CD4-positive, alpha-beta memory T cell (primary cell): Measurements from ENCODE around the gene NT5DC4. TPM values are rescaled to one million over a fixed set of nuclear protein-coding genes. Genes with fewer than 3 reads are reported as not detected.

Source experiments
- CTCF ChIA-PET: fragments of 350-600 bp; sonication (Branson Sonifier 250); formaldehyde crosslinking; loops from one replicate; lab custom pipeline; 2021; ENCODE audit warnings: inconsistent platforms; ENCODE audit not compliant: partially characterized antibody; lab: Charles Lee
- POLR2A ChIA-PET: fragments of 350-600 bp; sonication (Branson Sonifier 250); formaldehyde crosslinking; loops from one replicate; lab custom pipeline; 2021; ENCODE audit not compliant: partially characterized antibody; lab: Charles Lee
- DNase-seq, 5 donors: peaks; one replicate each; pipeline versions ENCODE4 v3.0.0 to v3.0.0-alpha.2; 2020 to 2022; ENCODE audit warnings: mixed read lengths in 1 of 5
- H3K27ac ChIP-seq: one replicate; pipeline ENCODE4 v1.7.0; 2013; ENCODE audit warnings: low read depth, low read length
- H3K27me3 ChIP-seq: 2 replicates; pipeline ENCODE4 v1.7.0; 2013; ENCODE audit warnings: mild to moderate bottlenecking, low read length, moderate library complexity; ENCODE audit not compliant: insufficient read depth
- H3K36me3 ChIP-seq: 2 replicates; pipeline ENCODE4 v1.7.0; 2013; ENCODE audit warnings: mild to moderate bottlenecking, low read length, moderate library complexity; ENCODE audit not compliant: insufficient read depth
- H3K4me1 ChIP-seq: 2 replicates; pipeline ENCODE4 v1.7.0; 2013; ENCODE audit warnings: mild to moderate bottlenecking, low read length, moderate library complexity; ENCODE audit not compliant: insufficient read depth
- H3K4me3 ChIP-seq, 2 donors: one replicate each; pipeline ENCODE4 v1.7.0; 2013; ENCODE audit warnings: low read length in 2 of 2, mild to moderate bottlenecking in 1 of 2
- H3K9me3 ChIP-seq, 2 donors: one replicate each; pipeline ENCODE4 v1.7.0; 2013; ENCODE audit warnings: low read length in 2 of 2, control low read depth in 1 of 2; ENCODE audit not compliant: control insufficient read depth in 1 of 2
- H3K27ac Mint-ChIP-seq, 7 donors: one replicate each; pipeline ENCODE4 v1.8.0; 2020 to 2021; ENCODE audit warnings: mixed read lengths in 7 of 7, mild to moderate bottlenecking in 6 of 7, inconsistent platforms in 3 of 7, moderate library complexity in 3 of 7
- H3K27me3 Mint-ChIP-seq, 2 donors: one replicate each; pipeline ENCODE4 v1.8.0; 2020 to 2021; ENCODE audit warnings: mixed read lengths in 2 of 2
- H3K36me3 Mint-ChIP-seq, 2 donors: one replicate each; pipeline ENCODE4 v1.8.0; 2020 to 2021; ENCODE audit warnings: mixed read lengths in 2 of 2, inconsistent platforms in 1 of 2, mild to moderate bottlenecking in 1 of 2
- H3K4me1 Mint-ChIP-seq, 4 donors: one replicate each; pipeline ENCODE4 v1.8.0; 2020 to 2021; ENCODE audit warnings: mixed read lengths in 4 of 4, mild to moderate bottlenecking in 1 of 4
- H3K4me3 Mint-ChIP-seq, 8 donors: one replicate each; pipeline ENCODE4 v1.8.0; 2020 to 2021; ENCODE audit warnings: mixed read lengths in 8 of 8, mild to moderate bottlenecking in 7 of 8, moderate library complexity in 6 of 8, inconsistent platforms in 3 of 8
- H3K9me3 Mint-ChIP-seq, 8 donors: one replicate each; pipeline ENCODE4 v1.8.0; 2020 to 2021; ENCODE audit warnings: mixed read lengths in 8 of 8, mild to moderate bottlenecking in 5 of 8, inconsistent platforms in 3 of 8, moderate library complexity in 1 of 8
- intact Hi-C: fragments of 100-400 bp; cut with micrococcal nuclease; formaldehyde crosslinking; loops from one replicate; pipeline ENCODE4 v1.15.1; 2023
- polyA plus RNA-seq, 2 donors: library from polyadenylated mRNA; unstranded; fragments of 300-500 nt; fragmentation: Illumina TruSeq; gene quantifications; one replicate each; pipeline ENCODE4 v1.2.3, GENCODE V29; 2021
- total RNA-seq, 2 experiments: library from RNA; stranded (reverse); gene quantifications; one replicate each; pipeline ENCODE4 v1.2.3, GENCODE V29; 2021

Gene NT5DC4
- total and polyA plus RNA-seq, 4 experiments from 2014 or later: not detected

- CTCF ChIA-PET: interaction anchor here (0.6 to 9.0 kb wide), 19 partner anchors 9 to 659 kb away, joined by 3 to 319 read pairs (median 7); partner anchors contain the start of gene SLC20A1
- intact Hi-C loops: loop anchor here (1.0 to 5.0 kb wide), 4 partner anchors 35 to 91 kb away; partner anchors contain the start of gene SLC20A1
Measured at GRCh38 chr2:112690853-112691401, 29.9 kb upstream of the NT5DC4 start.

DNA sequence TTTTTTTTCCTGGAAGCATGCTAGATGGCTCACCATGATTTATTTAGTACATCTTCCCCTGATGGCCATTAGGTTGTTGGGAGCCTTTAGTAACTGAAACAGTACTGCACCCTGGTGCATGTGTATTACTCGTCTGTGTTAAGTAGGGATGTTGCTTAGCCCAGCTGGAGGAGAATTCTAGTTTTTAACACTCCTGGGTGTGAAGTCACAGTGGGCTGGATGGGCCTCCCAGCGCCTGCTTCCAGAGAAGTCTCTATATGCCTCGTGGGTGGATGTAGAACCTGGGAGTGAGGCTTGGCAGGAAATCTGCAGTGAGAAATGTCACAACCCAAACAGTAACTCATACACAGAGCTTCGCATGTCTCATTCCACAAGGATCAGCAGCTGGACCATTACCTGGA, 28.9 kb upstream of the NT5DC4 start:
- Histone ChIP-seq H3K27me3 (no peaks in the 10 kb centered on the region), H3K4me3 (no peak overlapping the region), H3K27ac (no peak overlapping the region), H3K4me1 (peaks cover 34% of the 10 kb centered on the region), H3K36me3 (no peaks in the 10 kb centered on the region), H3K9me3 (no peaks in the 10 kb centered on the region)
- H3K9me3 Mint-ChIP-seq: no peaks in the 10 kb centered on the region
- H3K36me3 Mint-ChIP-seq: no peaks in the 10 kb centered on the region
- ChIA-PET POLR2A (interaction anchor here (0.7 to 8.1 kb wide), 10 partner anchors 14 to 107 kb away, joined by 3 to 102 read pairs (median 6); partner anchors contain the start of gene SLC20A1), CTCF (interaction anchor here (0.6 to 9.0 kb wide), 17 partner anchors 8 to 113 kb away, joined by 3 to 319 read pairs (median 7); no protein-coding TSS in a partner anchor)
- peaks cover 22 to 32% (median 27%) of the 10 kb centered on the region in 4 donors for H3K4me1 Mint-ChIP-seq
- H3K27ac Mint-ChIP-seq: peak overlapping the region in 4 of 7 donors; percentile 44 to 91 (median 66)
- peak overlapping the region in 1 of 8 donors; percentile 13 for H3K4me3 Mint-ChIP-seq
- H3K27me3 Mint-ChIP-seq: no peaks in the 10 kb centered on the region
- DNase-seq: no peak
- intact Hi-C loops: loop anchor here (1.0 to 5.0 kb wide), 5 partner anchors 14 to 92 kb away; partner anchors contain the start of gene SLC20A1

More at GRCh38 chr2:112690853-112691401, 29.9 kb upstream of the NT5DC4 start:
- no peaks in the 10 kb centered on the region for H3K36me3 Mint-ChIP-seq
- H3K27ac ChIP-seq: no peak overlapping the region
- POLR2A ChIA-PET: interaction anchor here (0.8 to 8.1 kb wide), 7 partner anchors 15 to 103 kb away, joined by 3 to 102 read pairs (median 5); partner anchors contain the start of gene SLC20A1
- DNase-seq: peak; percentile 57 to 67 (median 64)
- H3K27me3 ChIP-seq: no peaks in the 10 kb centered on the region
- peaks cover 34% of the 10 kb centered on the region for H3K4me1 ChIP-seq
- H3K4me1 Mint-ChIP-seq: peaks cover 22 to 32% (median 27%) of the 10 kb centered on the region in 4 donors
- H3K27me3 Mint-ChIP-seq: no peaks in the 10 kb centered on the region
- H3K36me3 ChIP-seq: no peaks in the 10 kb centered on the region
- H3K27ac Mint-ChIP-seq: peak overlapping the region in 6 of 7 donors; percentile 74 to 90 (median 80)
- H3K4me3 Mint-ChIP-seq: peak overlapping the region in 7 of 8 donors; percentile 27 to 79 (median 70)
- no peaks in the 10 kb centered on the region for H3K9me3 ChIP-seq
- no peak overlapping the region for H3K4me3 ChIP-seq
- H3K9me3 Mint-ChIP-seq: no peaks in the 10 kb centered on the region

DNA sequence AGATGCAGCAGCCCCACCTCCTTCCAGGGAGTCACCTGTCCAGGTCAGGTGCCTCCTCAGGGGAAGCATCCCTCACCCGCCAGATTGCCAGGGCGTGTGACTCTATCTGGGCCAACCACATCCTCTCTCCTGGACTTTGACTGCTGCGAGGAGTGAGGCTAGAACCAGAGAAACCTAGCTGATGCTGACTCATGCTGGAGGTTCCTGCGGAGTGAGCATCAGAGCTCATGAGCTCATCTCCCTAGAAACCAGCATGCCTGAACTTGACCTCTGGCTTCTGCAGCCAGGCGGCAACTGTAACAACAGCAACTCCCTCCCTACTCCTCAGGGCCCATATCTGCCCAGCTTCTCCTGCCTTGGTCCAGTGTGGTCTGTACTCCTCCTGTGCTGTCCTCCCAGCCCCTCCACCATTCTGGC, 28.3 kb upstream of the NT5DC4 start:
- Histone ChIP-seq H3K36me3 (no peaks in the 10 kb centered on the region), H3K4me3 (no peak overlapping the region), H3K4me1 (peaks cover 34% of the 10 kb centered on the region), H3K9me3 (no peaks in the 10 kb centered on the region), H3K27me3 (no peaks in the 10 kb centered on the region), H3K27ac (peak overlapping the region; percentile 10)
- H3K4me3 Mint-ChIP-seq: peak overlapping the region in 7 of 8 donors; percentile 13 to 71 (median 43)
- no peaks in the 10 kb centered on the region for H3K36me3 Mint-ChIP-seq
- intact Hi-C loops: loop anchor here (1.0 to 5.0 kb wide), 2 partner anchors 14 to 45 kb away; partner anchors contain the start of gene SLC20A1
- H3K27ac Mint-ChIP-seq: peak overlapping the region; percentile 77 to 91 (median 83)
- peak; percentile 21 to 77 (median 44) for DNase-seq
- POLR2A ChIA-PET: interaction anchor here (0.7 to 8.1 kb wide), 12 partner anchors 13 to 109 kb away, joined by 3 to 102 read pairs (median 4); partner anchors contain the start of gene SLC20A1
- peaks cover 22 to 32% (median 27%) of the 10 kb centered on the region in 4 donors for H3K4me1 Mint-ChIP-seq
- no peaks in the 10 kb centered on the region for H3K27me3 Mint-ChIP-seq
- no peaks in the 10 kb centered on the region for H3K9me3 Mint-ChIP-seq
- CTCF ChIA-PET: interaction anchor here (0.6 to 9.0 kb wide), 16 partner anchors 9 to 114 kb away, joined by 3 to 319 read pairs (median 8); no protein-coding TSS in a partner anchor

DNA sequence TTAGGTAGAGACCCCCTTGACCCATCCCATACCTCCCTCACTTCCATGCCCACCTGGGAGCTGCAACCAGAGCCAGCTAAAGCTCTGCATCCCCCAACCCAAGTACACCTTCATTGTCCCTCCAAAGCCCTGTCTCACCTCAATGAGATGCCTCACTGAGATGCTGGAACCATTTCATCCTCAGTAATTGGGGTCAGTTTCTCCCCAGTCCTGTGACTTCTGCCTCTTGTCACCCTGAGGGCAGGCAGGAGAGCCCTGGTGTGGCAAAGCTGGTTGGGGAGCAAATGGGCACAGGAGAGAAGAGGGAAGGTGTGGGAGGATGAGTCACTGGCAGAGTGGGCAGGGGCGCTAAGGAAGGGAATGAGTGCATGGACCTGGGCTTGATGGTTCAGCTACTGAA, 27.9 kb upstream of the NT5DC4 start:
- Mint-ChIP-seq H3K4me1 (peaks cover 22 to 32% (median 27%) of the 10 kb centered on the region in 4 donors), H3K4me3 (peak overlapping the region; percentile 13 to 71 (median 48)), H3K27ac (peak overlapping the region; percentile 77 to 91 (median 83)), H3K36me3 (no peaks in the 10 kb centered on the region), H3K27me3 (no peaks in the 10 kb centered on the region), H3K9me3 (no peaks in the 10 kb centered on the region)
- Histone ChIP-seq H3K9me3 (no peaks in the 10 kb centered on the region), H3K27ac (no peak overlapping the region), H3K36me3 (no peaks in the 10 kb centered on the region), H3K4me3 (no peak overlapping the region), H3K27me3 (no peaks in the 10 kb centered on the region), H3K4me1 (peaks cover 34% of the 10 kb centered on the region)
- intact Hi-C loops: loop anchor here (1.0 to 5.0 kb wide), 2 partner anchors 13 to 46 kb away; partner anchors contain the start of gene SLC20A1
- ChIA-PET POLR2A (interaction anchor here (0.7 to 8.1 kb wide), 10 partner anchors 13 to 109 kb away, joined by 3 to 102 read pairs (median 4); partner anchors contain the start of gene SLC20A1), CTCF (interaction anchor here (0.7 to 9.0 kb wide), 12 partner anchors 9 to 98 kb away, joined by 3 to 319 read pairs (median 8); no protein-coding TSS in a partner anchor)
- no peak for DNase-seq

- no peaks in the 10 kb centered on the region for H3K9me3 ChIP-seq
- H3K27me3 ChIP-seq: no peaks in the 10 kb centered on the region
- intact Hi-C loops: loop anchor here (5.0 kb wide), 1 partner anchor 46 kb away; the partner anchor contains the start of gene SLC20A1
- H3K4me1 Mint-ChIP-seq: peaks cover 22 to 32% (median 27%) of the 10 kb centered on the region in 4 donors
- POLR2A ChIA-PET: interaction anchor here (0.6 to 8.1 kb wide), 3 partner anchors 12 to 497 kb away, joined by 4 to 102 read pairs (median 16); no protein-coding TSS in a partner anchor
- DNase-seq: no peak
- H3K27ac ChIP-seq: no peak overlapping the region
- H3K4me3 Mint-ChIP-seq: no peak overlapping the region
- H3K27me3 Mint-ChIP-seq: no peaks in the 10 kb centered on the region
- no peak overlapping the region for H3K27ac Mint-ChIP-seq
- H3K4me3 ChIP-seq: no peak overlapping the region
- H3K36me3 ChIP-seq: no peaks in the 10 kb centered on the region
- CTCF ChIA-PET: interaction anchor here (1.7 to 9.0 kb wide), 5 partner anchors 10 to 93 kb away, joined by 8 to 319 read pairs (median 75); no protein-coding TSS in a partner anchor
- peaks cover 34% of the 10 kb centered on the region for H3K4me1 ChIP-seq
- no peaks in the 10 kb centered on the region for H3K9me3 Mint-ChIP-seq
- no peaks in the 10 kb centered on the region for H3K36me3 Mint-ChIP-seq
Measured at GRCh38 chr2:112693596-112693995, 27.2 kb upstream of the NT5DC4 start.

- intact Hi-C loops: loop anchor here (5.0 kb wide), 1 partner anchor 47 kb away; the partner anchor contains the start of gene SLC20A1
- no peak overlapping the region for H3K27ac ChIP-seq
- no peaks in the 10 kb centered on the region for H3K9me3 ChIP-seq
- Mint-ChIP-seq H3K27ac (no peak overlapping the region), H3K27me3 (no peaks in the 10 kb centered on the region), H3K4me3 (no peak overlapping the region), H3K36me3 (no peaks in the 10 kb centered on the region), H3K9me3 (no peaks in the 10 kb centered on the region), H3K4me1 (peaks cover 22 to 32% (median 27%) of the 10 kb centered on the region in 4 donors)
- ChIA-PET CTCF (interaction anchor here (6.0 kb wide), 1 partner anchor 33 kb away, joined by 75 read pairs; no protein-coding TSS in a partner anchor), POLR2A (interaction anchor here (0.6 kb wide), 1 partner anchor 498 kb away, joined by 4 read pairs; no protein-coding TSS in a partner anchor)
- H3K4me1 ChIP-seq: peaks cover 34% of the 10 kb centered on the region
- no peak for DNase-seq
- H3K36me3 ChIP-seq: no peaks in the 10 kb centered on the region
- H3K4me3 ChIP-seq: no peak overlapping the region
- H3K27me3 ChIP-seq: no peaks in the 10 kb centered on the region
Measured at GRCh38 chr2:112694182-112694581, 26.6 kb upstream of the NT5DC4 start.
